GM23338 (cell line): Measurements from ENCODE around the gene MIS12. TPM values are rescaled to one million over a fixed set of nuclear protein-coding genes. Genes with fewer than 3 reads are reported as not detected.

Experiments
- ATAC-seq: fragments of 200-7000 bp; cut with Tn5 transposase; 3 replicates; pipeline ENCODE4 v1.9.1; 2020
- DNase-seq: peaks from one replicate; pipeline ENCODE4 v3.0.0-alpha.2; 2015; ENCODE audit warnings: low spot score
- H2AFZ ChIP-seq: fragments of 200-600 bp; sonication (generic); 2 replicates; pipeline ENCODE4 v1.8.0; 2016; ENCODE audit warnings: antibody characterized with exemption, mild to moderate bottlenecking, moderate library complexity
- H3F3A ChIP-seq: fragments of 200-600 bp; sonication (generic); replicated peaks from 2 replicates; pipeline ENCODE4 v1.8.0; 2017; ENCODE audit warnings: antibody characterized with exemption, mixed run types, low read depth
- H3K27ac ChIP-seq: fragments of 200-600 bp; sonication (generic); 2 replicates; pipeline ENCODE4 v1.6.1; 2016; ENCODE audit warnings: low read depth
- H3K27me3 ChIP-seq: fragments of 200-600 bp; sonication (generic); 2 replicates; pipeline ENCODE4 v1.8.0; 2016; ENCODE audit warnings: mild to moderate bottlenecking, mixed run types, moderate library complexity; ENCODE audit not compliant: insufficient read depth
- H3K36me3 ChIP-seq: fragments of 200-600 bp; sonication (generic); 2 replicates; pipeline ENCODE4 v1.8.0; 2016; ENCODE audit warnings: mild to moderate bottlenecking; ENCODE audit not compliant: insufficient read depth
- H3K4me1 ChIP-seq: fragments of 200-600 bp; sonication (generic); 2 replicates; pipeline ENCODE4 v1.8.0; 2016; ENCODE audit warnings: mild to moderate bottlenecking, moderate library complexity; ENCODE audit not compliant: insufficient read depth
- H3K4me2 ChIP-seq: fragments of 200-600 bp; sonication (generic); 2 replicates; pipeline ENCODE4 v1.7.1; 2017; ENCODE audit warnings: mixed run types
- H3K4me3 ChIP-seq: fragments of 200-600 bp; sonication (generic); 2 replicates; pipeline ENCODE4 v1.6.1; 2016; ENCODE audit warnings: mixed run types
- H3K79me2 ChIP-seq: fragments of 200-600 bp; sonication (generic); replicated peaks from 2 replicates; pipeline ENCODE4 v1.8.0; 2017; ENCODE audit warnings: mild to moderate bottlenecking; ENCODE audit not compliant: insufficient read depth
- H3K9me2 ChIP-seq: fragments of 200-600 bp; sonication (generic); 2 replicates; pipeline ENCODE4 v1.8.0; 2017; ENCODE audit not compliant: insufficient read depth
- H4K20me1 ChIP-seq: fragments of 200-600 bp; sonication (generic); replicated peaks from 2 replicates; pipeline ENCODE4 v1.8.0; 2017; ENCODE audit warnings: mild to moderate bottlenecking; ENCODE audit not compliant: insufficient read depth
- H3K27ac Mint-ChIP-seq: 2 replicates; pipeline ENCODE4 v1.8.0; 2020; ENCODE audit warnings: inconsistent platforms, mild to moderate bottlenecking, moderate library complexity, mixed read lengths
- H3K27me3 Mint-ChIP-seq: 3 replicates; pipeline ENCODE4 v1.8.0; 2022; ENCODE audit warnings: low read depth, mild to moderate bottlenecking, moderate library complexity, mixed read lengths, inconsistent platforms; ENCODE audit not compliant: insufficient read depth, poor library complexity
- H3K36me3 Mint-ChIP-seq: 3 replicates; pipeline ENCODE4 v1.8.0; 2021; ENCODE audit warnings: low read depth, mild to moderate bottlenecking, inconsistent platforms, moderate library complexity, mixed read lengths
- H3K4me1 Mint-ChIP-seq: 3 replicates; pipeline ENCODE4 v1.8.0; 2020; ENCODE audit warnings: mild to moderate bottlenecking, inconsistent platforms, mixed read lengths
- H3K4me3 Mint-ChIP-seq: 3 replicates; pipeline ENCODE4 v1.8.0; 2021; ENCODE audit warnings: moderate library complexity, mild to moderate bottlenecking, inconsistent platforms, mixed read lengths
- H3K9me3 Mint-ChIP-seq: 3 replicates; pipeline ENCODE4 v1.8.0; 2020; ENCODE audit warnings: moderate library complexity, mild to moderate bottlenecking, inconsistent platforms, mixed read lengths
- CREB1 ChIP-seq: fragments of 250-450 bp; sonication (Bioruptor Pico); IDR thresholded peaks from 2 replicates; pipeline ENCODE4 v1.5.0; 2020; ENCODE audit warnings: low read depth, mild to moderate bottlenecking, moderate library complexity
- CTCF ChIP-seq, 2 experiments: fragments of 200-600 bp in 1 of 2; sonication (generic) in 1 of 2; conservative IDR thresholded peaks; 2 replicates each; pipeline versions ENCODE4 v1.5.1 to v1.6.1; 2016 to 2017; ENCODE audit warnings: antibody characterized with exemption in 2 of 2, low read depth in 2 of 2, mild to moderate bottlenecking in 2 of 2, moderate library complexity in 1 of 2
- ETS1 ChIP-seq: IDR thresholded peaks from 2 replicates; pipeline ENCODE4 v1.6.1; 2016; ENCODE audit warnings: antibody characterized with exemption
- EZH2 ChIP-seq: fragments of 200-600 bp; sonication (generic); IDR thresholded peaks from one replicate; pipeline ENCODE4 v1.8.0; 2017; ENCODE audit warnings: antibody characterized with exemption, mild to moderate bottlenecking, low read depth; ENCODE audit not compliant: unreplicated experiment
- EZH2phosphoT487 ChIP-seq: fragments of 200-600 bp; sonication (generic); IDR thresholded peaks from one replicate; pipeline ENCODE4 v1.8.1; 2018; ENCODE audit warnings: antibody characterized with exemption; ENCODE audit not compliant: unreplicated experiment
- JUNB ChIP-seq: IDR thresholded peaks from one replicate; pipeline ENCODE4 v1.6.1; 2016; ENCODE audit warnings: antibody characterized with exemption; ENCODE audit not compliant: unreplicated experiment
- NANOG ChIP-seq: IDR thresholded peaks from 2 replicates; pipeline ENCODE4 v1.6.1; 2016; ENCODE audit warnings: antibody characterized with exemption, borderline replicate concordance
- POLR2AphosphoS5 ChIP-seq: IDR thresholded peaks from 2 replicates; pipeline ENCODE4 v1.6.1; 2016; ENCODE audit warnings: antibody characterized with exemption, low read depth
- REST ChIP-seq: IDR thresholded peaks from one replicate; pipeline ENCODE4 v1.6.1; 2018; ENCODE audit warnings: antibody characterized with exemption; ENCODE audit not compliant: unreplicated experiment
- STAT1 ChIP-seq: IDR thresholded peaks from one replicate; pipeline ENCODE4 v1.6.1; 2016; ENCODE audit warnings: antibody characterized with exemption; ENCODE audit not compliant: unreplicated experiment
- ZNF114 ChIP-seq: fragments of 250-450 bp; sonication (Bioruptor Pico); IDR thresholded peaks from 2 replicates; pipeline ENCODE4 v1.5.0; 2020; ENCODE audit warnings: mild to moderate bottlenecking, moderate library complexity
- ZNF331 ChIP-seq: fragments of 250-450 bp; sonication (Bioruptor Pico); IDR thresholded peaks from 2 replicates; pipeline ENCODE4 v1.5.0; 2020; ENCODE audit warnings: low read depth, mild to moderate bottlenecking, moderate library complexity
- ZNF462 ChIP-seq: fragments of 250-450 bp; sonication (Bioruptor Pico); IDR thresholded peaks from 2 replicates; pipeline ENCODE4 v1.5.0; 2020; ENCODE audit warnings: mild to moderate bottlenecking, moderate library complexity
- polyA plus RNA-seq: library from polyadenylated mRNA; unstranded; fragments of >200 nt; fragmentation: Nextera tagmentation; extraction: Ambion mirVana; gene quantifications from 2 replicates; pipeline ENCODE4 v1.2.1, GENCODE V29; 2016
- total RNA-seq: library from RNA; depleted of rRNA; stranded (reverse); fragments of >200 nt; shearing (Covaris generic); gene quantifications from 2 replicates; pipeline ENCODE4 v1.2.3, GENCODE V29; 2014

MIS12 gene
- total and polyA plus RNA-seq, 2 experiments from 2014 or later: 14.0 to 22.8 TPM

GRCh38 chr17:5514976-5515375 is 28.6 kb downstream of the MIS12 start:
- Mint-ChIP-seq H3K27ac (no peak overlapping the region), H3K4me1 (peaks cover 5% of the 10 kb centered on the region), H3K9me3 (no peaks in the 10 kb centered on the region), H3K36me3 (no peaks in the 10 kb centered on the region), H3K27me3 (peaks cover 3% of the 10 kb centered on the region), H3K4me3 (no peak overlapping the region)
- H4K20me1 ChIP-seq: no peaks in the 10 kb centered on the region
- no peaks in the 10 kb centered on the region for H3K79me2 ChIP-seq
- 0 out of 2 replicates have a peak, but pooled peaks cover 3% of the 10 kb centered on the region for H3K9me2 ChIP-seq
- no peaks in the 10 kb centered on the region for H3K36me3 ChIP-seq
- H2AFZ ChIP-seq: no peak overlapping the region
- no peaks in the 10 kb centered on the region for H3F3A ChIP-seq
- no peak for TF ChIP-seq ZNF462 (CRISPR knock-in tag)
- no peak for TF ChIP-seq REST
- no peak for TF ChIP-seq EZH2phosphoT487
- no peak for TF ChIP-seq CREB1 (CRISPR knock-in tag)
- no peak for TF ChIP-seq NANOG
- TF ChIP-seq STAT1: no peak
- no peak for TF ChIP-seq ZNF331 (CRISPR knock-in tag)
- TF ChIP-seq POLR2AphosphoS5: no peak
- no peak for TF ChIP-seq ZNF114 (CRISPR knock-in tag)
- TF ChIP-seq JUNB: no peak
- no peak for TF ChIP-seq CTCF (conservative IDR thresholded peaks at IDR 0.05; ENCODE audit: low read depth in 2 of 2)
- no peak for TF ChIP-seq ETS1
- TF ChIP-seq EZH2: no peak
- no peak overlapping the region for H3K4me3 ChIP-seq
- no peaks in the 10 kb centered on the region for H3K27me3 ChIP-seq
- H3K4me1 ChIP-seq: peaks cover 4% of the 10 kb centered on the region
- H3K27ac ChIP-seq: no peak overlapping the region
- H3K4me2 ChIP-seq: no peak overlapping the region
- no peak for ATAC-seq
- DNase-seq: no peak
